ENCODE measurements around the gene SGCA. TPM values are rescaled to one million over a fixed set of nuclear protein-coding genes. Genes with fewer than 3 reads are reported as not detected.

SGCA gene
- total RNA-seq, 1 donor from 2014 or later: 0.30 TPM

DNA sequence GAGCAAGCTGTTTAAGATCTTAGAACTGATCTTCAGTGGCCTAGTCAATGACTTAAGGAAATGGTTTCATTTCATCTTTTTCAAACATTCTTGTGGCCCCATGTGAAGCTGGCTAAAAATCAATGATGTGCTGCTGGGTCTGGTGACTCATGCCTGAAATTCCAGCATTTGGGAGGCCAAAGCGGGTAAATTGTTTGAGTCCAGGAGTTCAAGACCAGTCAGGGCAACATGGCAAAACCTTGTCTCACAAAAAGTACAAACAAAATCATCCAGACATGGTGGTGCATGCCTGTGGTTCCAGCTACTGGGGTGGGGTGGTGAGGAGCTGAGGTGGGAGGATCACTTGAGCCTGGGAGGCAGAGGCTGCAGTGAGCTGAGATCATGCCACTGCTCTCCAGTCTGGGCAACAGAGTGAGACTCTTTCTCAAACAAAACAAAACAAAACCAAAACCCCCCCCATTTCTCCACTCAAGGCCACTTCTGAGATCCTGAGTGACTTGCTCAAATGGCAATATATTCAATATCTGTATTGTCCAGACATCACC, 53.0 kb downstream of the SGCA start:
- no peak overlapping the region for H3K4me3 Mint-ChIP-seq
- intact Hi-C loops (cut with micrococcal nuclease): no loop called here
- H3K4me1 Mint-ChIP-seq: peaks cover 6% of the 10 kb centered on the region
- peaks cover 4% of the 10 kb centered on the region for H3K9me3 Mint-ChIP-seq
- no peaks in the 10 kb centered on the region for H3K36me3 Mint-ChIP-seq (ENCODE audit: low read depth)
- peaks cover 28% of the 10 kb centered on the region for H3K27me3 Mint-ChIP-seq
- DNase-seq: no peak
- H3K27ac Mint-ChIP-seq: no peak overlapping the region

DNA sequence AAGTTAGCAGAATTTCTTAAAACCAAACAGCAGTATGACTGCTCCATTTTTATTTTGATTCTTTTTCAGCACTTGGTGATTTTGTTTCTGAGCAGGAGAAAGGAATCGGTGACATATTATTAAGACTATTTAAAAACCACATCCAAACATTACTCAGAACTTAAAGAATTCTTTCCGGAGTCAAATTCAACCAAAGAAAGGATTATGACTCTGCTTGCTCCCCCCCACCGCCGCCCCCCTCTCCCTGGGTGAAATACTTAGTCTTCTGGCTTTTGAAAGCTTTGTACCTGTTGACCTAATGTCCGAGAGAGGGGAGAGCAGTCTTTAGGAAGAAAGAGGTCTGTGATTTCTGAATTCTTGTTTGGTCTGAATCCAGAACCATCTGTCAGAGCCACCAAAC, 53.5 kb downstream of the SGCA start:
- H3K9me3 Mint-ChIP-seq: peaks cover 4% of the 10 kb centered on the region
- no peak overlapping the region for H3K4me3 Mint-ChIP-seq
- DNase-seq: no peak
- H3K4me1 Mint-ChIP-seq: peaks cover 6% of the 10 kb centered on the region
- H3K36me3 Mint-ChIP-seq (ENCODE audit: low read depth): no peaks in the 10 kb centered on the region
- intact Hi-C loops (cut with micrococcal nuclease): no loop called here
- H3K27me3 Mint-ChIP-seq: peaks cover 27% of the 10 kb centered on the region
- no peak overlapping the region for H3K27ac Mint-ChIP-seq

DNA sequence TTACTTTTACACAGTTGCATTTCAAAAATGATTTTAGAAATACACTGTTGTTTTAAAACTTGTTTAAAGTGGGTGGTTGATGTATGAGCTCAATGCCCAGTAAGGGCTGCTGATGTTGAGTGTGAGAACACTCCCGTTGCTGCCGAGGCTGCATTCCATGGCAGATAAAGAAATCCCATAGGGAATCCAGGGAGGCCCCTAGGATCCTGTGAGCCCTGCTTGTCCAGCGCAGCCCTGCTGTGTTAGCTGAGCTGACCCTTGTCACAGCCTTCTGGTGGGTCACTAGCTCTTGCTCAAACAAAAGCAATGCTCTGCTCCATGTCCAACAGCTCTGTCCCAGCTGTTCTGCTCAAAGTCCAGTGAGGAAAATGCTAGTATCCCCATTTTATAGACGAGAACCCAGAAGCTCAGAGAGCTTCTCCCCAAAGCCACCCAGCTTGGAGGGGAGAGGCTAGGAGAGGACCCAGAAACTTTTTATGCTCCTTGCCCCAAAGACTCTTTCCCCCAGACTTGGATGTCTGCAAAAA, 54.2 kb downstream of the SGCA start:
- Mint-ChIP-seq H3K9me3 (peaks cover 10% of the 10 kb centered on the region), H3K27me3 (peaks cover 24% of the 10 kb centered on the region), H3K4me3 (no peak overlapping the region), H3K36me3 (ENCODE audit: low read depth) (no peaks in the 10 kb centered on the region), H3K4me1 (peaks cover 6% of the 10 kb centered on the region), H3K27ac (no peak overlapping the region)
- intact Hi-C loops (cut with micrococcal nuclease): no loop called here
- no peak for DNase-seq

- no peak for DNase-seq
- Mint-ChIP-seq H3K4me3 (no peak overlapping the region), H3K27me3 (peaks cover 23% of the 10 kb centered on the region), H3K9me3 (peaks cover 11% of the 10 kb centered on the region), H3K36me3 (ENCODE audit: low read depth) (no peaks in the 10 kb centered on the region), H3K4me1 (peaks cover 6% of the 10 kb centered on the region), H3K27ac (no peak overlapping the region)
- intact Hi-C loops (cut with micrococcal nuclease): no loop called here
These were observed 55.0 kb downstream of the SGCA start for GRCh38 chr17:50220811-50221210.

DNA sequence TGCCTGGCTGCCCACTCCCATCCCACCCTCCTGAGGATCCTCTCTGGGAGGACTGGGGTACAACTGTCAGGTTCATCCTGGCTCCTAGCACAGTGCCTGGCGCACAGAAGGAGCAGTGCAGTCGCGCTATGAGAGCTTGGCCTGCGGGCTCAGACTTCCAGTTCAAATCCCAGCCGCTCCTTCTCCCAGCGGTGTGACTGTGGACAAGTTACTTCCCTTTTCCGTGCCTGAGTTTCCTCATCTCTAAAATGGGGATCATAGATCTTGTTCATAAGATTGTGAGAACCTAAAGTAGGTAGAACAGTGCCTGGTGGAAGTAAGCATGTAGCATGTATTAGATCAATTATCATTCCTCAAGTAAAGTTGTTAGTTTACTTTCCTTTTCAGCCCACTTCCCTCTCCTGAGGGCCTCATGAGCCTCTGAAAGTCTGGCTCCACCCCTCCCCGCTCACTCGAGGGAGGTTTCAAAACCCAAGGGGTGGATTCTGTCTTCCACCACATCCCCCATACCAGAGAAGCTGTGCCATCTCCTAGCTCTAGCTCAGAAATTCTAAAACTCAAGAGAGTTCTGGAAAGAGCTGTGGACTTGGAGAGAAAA, 55.6 kb downstream of the SGCA start:
- H3K9me3 Mint-ChIP-seq: peaks cover 15% of the 10 kb centered on the region
- DNase-seq: peak; percentile 81
- peaks cover 6% of the 10 kb centered on the region for H3K4me1 Mint-ChIP-seq
- no peaks in the 10 kb centered on the region for H3K36me3 Mint-ChIP-seq (ENCODE audit: low read depth)
- intact Hi-C loops (cut with micrococcal nuclease): no loop called here
- H3K27ac Mint-ChIP-seq: no peak overlapping the region
- H3K4me3 Mint-ChIP-seq: no peak overlapping the region
- H3K27me3 Mint-ChIP-seq: peaks cover 23% of the 10 kb centered on the region

GRCh38 chr17:50221864-50222545, 56.2 kb downstream of the SGCA start:
- DNase-seq: no peak
- intact Hi-C loops (cut with micrococcal nuclease): no loop called here
- H3K4me1 Mint-ChIP-seq: peaks cover 6% of the 10 kb centered on the region
- H3K36me3 Mint-ChIP-seq (ENCODE audit: low read depth): no peaks in the 10 kb centered on the region
- no peak overlapping the region for H3K27ac Mint-ChIP-seq
- peaks cover 21% of the 10 kb centered on the region for H3K27me3 Mint-ChIP-seq
- H3K4me3 Mint-ChIP-seq: no peak overlapping the region
- H3K9me3 Mint-ChIP-seq: peaks cover 15% of the 10 kb centered on the region

DNA sequence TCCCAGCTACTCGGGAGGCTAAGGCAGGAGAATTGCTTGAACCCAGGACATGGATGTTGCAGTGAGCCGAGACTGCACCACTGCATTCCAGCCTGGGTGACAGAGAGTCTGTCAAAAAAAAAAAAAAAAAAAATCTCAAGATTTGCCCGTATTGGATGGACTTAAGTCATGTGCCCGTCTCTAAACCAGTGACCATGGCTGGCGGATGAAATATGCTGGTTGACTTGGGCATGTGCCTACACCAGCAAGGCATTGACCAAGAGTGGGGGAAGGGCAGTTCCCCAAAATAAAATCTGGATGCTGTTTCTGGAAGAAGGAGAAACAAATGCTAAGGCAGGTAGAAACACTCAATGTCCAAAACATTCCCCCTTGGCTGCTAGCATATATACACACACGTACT, 57.1 kb downstream of the SGCA start:
- intact Hi-C loops (cut with micrococcal nuclease): no loop called here
- peaks cover 6% of the 10 kb centered on the region for H3K4me1 Mint-ChIP-seq
- H3K36me3 Mint-ChIP-seq (ENCODE audit: low read depth): no peaks in the 10 kb centered on the region
- H3K9me3 Mint-ChIP-seq: peaks cover 19% of the 10 kb centered on the region
- H3K27me3 Mint-ChIP-seq: peaks cover 15% of the 10 kb centered on the region
- no peak for DNase-seq
- H3K4me3 Mint-ChIP-seq: no peak overlapping the region
- no peak overlapping the region for H3K27ac Mint-ChIP-seq

Other genes with a start within 250 kb of the SGCA start
- 0.21 TPM in 1 of 2 replicates, not detected in the other for gene DLX4, start 196.8 kb upstream of the SGCA start, total RNA-seq
- 0.12 TPM in 1 of 2 replicates, not detected in the other for gene DLX3, start 170.8 kb upstream of the SGCA start, total RNA-seq
- 14.5 and 15.0 TPM in 2 replicates for gene ITGA3, start 109.9 kb upstream of the SGCA start, total RNA-seq
- gene PDK2, start 70.7 kb upstream of the SGCA start, total RNA-seq: 10.9 and 11.8 TPM in 2 replicates
- gene SAMD14, start 35.8 kb upstream of the SGCA start, total RNA-seq: 1.0 and 1.2 TPM in 2 replicates
- 90.1 and 91.3 TPM in 2 replicates for gene PPP1R9B, start 15.3 kb upstream of the SGCA start, total RNA-seq
- 1.6 and 2.0 TPM in 2 replicates for gene COL1A1, start 35.6 kb downstream of the SGCA start, total RNA-seq
- 0.44 and 0.47 TPM in 2 replicates for gene TMEM92, start 108.5 kb downstream of the SGCA start, total RNA-seq
- 65.3 and 66.5 TPM in 2 replicates for gene XYLT2, start 180.1 kb downstream of the SGCA start, total RNA-seq
- 80.5 and 83.3 TPM in 2 replicates for gene MRPL27, start 207.2 kb downstream of the SGCA start, total RNA-seq
- 30.7 and 35.4 TPM in 2 replicates for gene EME1, start 207.2 kb downstream of the SGCA start, total RNA-seq
- 113 and 117 TPM in 2 replicates for gene LRRC59, start 231.5 kb downstream of the SGCA start, total RNA-seq